Fibroblast of upper back skin (primary cell): ENCODE data around the gene SPPL2C.

ENCODE experiments used
- DNase-seq: peaks from one replicate; pipeline ENCODE4 v3.0.0-alpha.2; 2013

Gene SPPL2C

GRCh38 chr17:45834471-45835396 lies 9.9 kb upstream of the SPPL2C start:
- no peak for DNase-seq

- DNase-seq, result no peak
Observed at GRCh38 chr17:45835481-45835880, 9.2 kb upstream of the SPPL2C start.

GRCh38 chr17:45836047-45837044 lies 8.3 kb upstream of the SPPL2C start:
- DNase-seq, result no peak

GRCh38 chr17:45837187-45837586 lies 7.5 kb upstream of the SPPL2C start:
- DNase-seq, result no peak

GRCh38 chr17:45837603-45838002 lies 7.1 kb upstream of the SPPL2C start:
- no peak for DNase-seq

GRCh38 chr17:45838751-45839295 lies 5.9 kb upstream of the SPPL2C start:
- DNase-seq, result no peak

GRCh38 chr17:45839442-45839841 lies 5.2 kb upstream of the SPPL2C start:
- DNase-seq, result no peak

- no peak for DNase-seq
Observed at GRCh38 chr17:45841186-45841585, 3.5 kb upstream of the SPPL2C start.

- DNase-seq, result no peak
Observed at GRCh38 chr17:45841883-45842525, 2.7 kb upstream of the SPPL2C start.

- no peak for DNase-seq
Observed at GRCh38 chr17:45843722-45844121, 959 bp upstream of the SPPL2C start.

- no peak for DNase-seq
Observed at GRCh38 chr17:45845376-45846185, 900 bp downstream of the SPPL2C start.

- DNase-seq, result no peak
Observed at GRCh38 chr17:45846223-45846622, 1.5 kb downstream of the SPPL2C start.

GRCh38 chr17:45846646-45847045 lies 2.0 kb downstream of the SPPL2C start:
- no peak for DNase-seq

- no peak for DNase-seq
Observed at GRCh38 chr17:45847101-45847500, 2.4 kb downstream of the SPPL2C start.

- no peak for DNase-seq
Observed at GRCh38 chr17:45847747-45848146, 3.1 kb downstream of the SPPL2C start.

GRCh38 chr17:45848405-45848804 lies 3.7 kb downstream of the SPPL2C start:
- DNase-seq, result no peak

- no peak for DNase-seq
Observed at GRCh38 chr17:45848868-45849535, 4.3 kb downstream of the SPPL2C start.

- no peak for DNase-seq
Observed at GRCh38 chr17:45849536-45849990, 4.9 kb downstream of the SPPL2C start.

- DNase-seq, result no peak
Observed at GRCh38 chr17:45850011-45850410, 5.3 kb downstream of the SPPL2C start.

- DNase-seq, result no peak
Observed at GRCh38 chr17:45850468-45850867, 5.8 kb downstream of the SPPL2C start.

GRCh38 chr17:45851022-45851421 lies 6.3 kb downstream of the SPPL2C start:
- DNase-seq, result no peak
